Pulmonary artery endothelial cell (primary cell): ENCODE measurements around the gene CENPE. TPM values are rescaled to one million over a fixed set of nuclear protein-coding genes. Genes with fewer than 3 reads are reported as not detected.
"Not testable (repeated sequence)": the region's sequence is repeated elsewhere in the genome, so short reads cannot be mapped to it uniquely, and the experiment has no call there.

Source experiments
- DNase-seq: peaks from one replicate; pipeline ENCODE4 v3.0.0-alpha.2; 2011; ENCODE audit warnings: low read depth, low spot score
- total RNA-seq: library from RNA; depleted of rRNA; stranded (reverse); fragments of >200 nt; gene quantifications from 2 replicates; pipeline ENCODE4 v1.2.3, GENCODE V29; 2014

Gene CENPE, protein sequence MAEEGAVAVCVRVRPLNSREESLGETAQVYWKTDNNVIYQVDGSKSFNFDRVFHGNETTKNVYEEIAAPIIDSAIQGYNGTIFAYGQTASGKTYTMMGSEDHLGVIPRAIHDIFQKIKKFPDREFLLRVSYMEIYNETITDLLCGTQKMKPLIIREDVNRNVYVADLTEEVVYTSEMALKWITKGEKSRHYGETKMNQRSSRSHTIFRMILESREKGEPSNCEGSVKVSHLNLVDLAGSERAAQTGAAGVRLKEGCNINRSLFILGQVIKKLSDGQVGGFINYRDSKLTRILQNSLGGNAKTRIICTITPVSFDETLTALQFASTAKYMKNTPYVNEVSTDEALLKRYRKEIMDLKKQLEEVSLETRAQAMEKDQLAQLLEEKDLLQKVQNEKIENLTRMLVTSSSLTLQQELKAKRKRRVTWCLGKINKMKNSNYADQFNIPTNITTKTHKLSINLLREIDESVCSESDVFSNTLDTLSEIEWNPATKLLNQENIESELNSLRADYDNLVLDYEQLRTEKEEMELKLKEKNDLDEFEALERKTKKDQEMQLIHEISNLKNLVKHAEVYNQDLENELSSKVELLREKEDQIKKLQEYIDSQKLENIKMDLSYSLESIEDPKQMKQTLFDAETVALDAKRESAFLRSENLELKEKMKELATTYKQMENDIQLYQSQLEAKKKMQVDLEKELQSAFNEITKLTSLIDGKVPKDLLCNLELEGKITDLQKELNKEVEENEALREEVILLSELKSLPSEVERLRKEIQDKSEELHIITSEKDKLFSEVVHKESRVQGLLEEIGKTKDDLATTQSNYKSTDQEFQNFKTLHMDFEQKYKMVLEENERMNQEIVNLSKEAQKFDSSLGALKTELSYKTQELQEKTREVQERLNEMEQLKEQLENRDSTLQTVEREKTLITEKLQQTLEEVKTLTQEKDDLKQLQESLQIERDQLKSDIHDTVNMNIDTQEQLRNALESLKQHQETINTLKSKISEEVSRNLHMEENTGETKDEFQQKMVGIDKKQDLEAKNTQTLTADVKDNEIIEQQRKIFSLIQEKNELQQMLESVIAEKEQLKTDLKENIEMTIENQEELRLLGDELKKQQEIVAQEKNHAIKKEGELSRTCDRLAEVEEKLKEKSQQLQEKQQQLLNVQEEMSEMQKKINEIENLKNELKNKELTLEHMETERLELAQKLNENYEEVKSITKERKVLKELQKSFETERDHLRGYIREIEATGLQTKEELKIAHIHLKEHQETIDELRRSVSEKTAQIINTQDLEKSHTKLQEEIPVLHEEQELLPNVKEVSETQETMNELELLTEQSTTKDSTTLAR (N-terminal part only)
- 13.1 and 63.3 TPM in 2 replicates for total RNA-seq

DNA sequence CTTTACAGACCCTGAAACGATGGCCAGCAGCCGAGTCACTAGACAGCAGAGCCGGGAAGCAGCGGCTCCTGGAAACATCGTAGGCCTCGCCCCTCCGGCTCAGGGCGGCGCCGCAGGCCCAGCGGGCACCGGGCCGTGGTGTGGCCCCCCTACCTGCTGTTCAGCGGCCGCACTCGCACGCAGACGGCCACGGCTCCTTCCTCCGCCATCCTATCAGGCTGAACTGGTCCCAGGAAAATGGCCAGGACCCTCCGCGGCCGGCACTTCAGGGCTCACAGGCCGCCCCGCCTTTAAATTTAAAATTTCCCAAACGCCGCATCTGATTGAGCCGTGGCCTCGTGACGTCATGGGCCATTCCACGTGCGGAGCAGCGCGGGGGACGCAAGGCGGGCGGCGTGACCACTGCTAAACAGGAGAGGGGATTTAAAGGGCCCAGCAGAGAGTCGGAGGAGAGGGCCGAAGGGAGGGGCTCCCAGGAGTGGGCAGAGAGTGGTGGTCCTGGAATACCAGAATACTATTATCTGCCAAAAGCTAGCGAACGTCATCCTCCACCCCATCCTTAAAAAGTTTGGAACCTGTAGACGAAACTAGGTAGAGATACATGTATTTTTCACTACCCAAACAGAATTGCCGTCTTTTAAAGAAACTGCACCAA, at the start of gene CENPE:
Gene CENPE (minus strand): TSS at position 233 of the 655 bp plus-strand sequence. CDS start 24 bp downstream, at position 209.
- DNase-seq = peak; percentile 71

DNA sequence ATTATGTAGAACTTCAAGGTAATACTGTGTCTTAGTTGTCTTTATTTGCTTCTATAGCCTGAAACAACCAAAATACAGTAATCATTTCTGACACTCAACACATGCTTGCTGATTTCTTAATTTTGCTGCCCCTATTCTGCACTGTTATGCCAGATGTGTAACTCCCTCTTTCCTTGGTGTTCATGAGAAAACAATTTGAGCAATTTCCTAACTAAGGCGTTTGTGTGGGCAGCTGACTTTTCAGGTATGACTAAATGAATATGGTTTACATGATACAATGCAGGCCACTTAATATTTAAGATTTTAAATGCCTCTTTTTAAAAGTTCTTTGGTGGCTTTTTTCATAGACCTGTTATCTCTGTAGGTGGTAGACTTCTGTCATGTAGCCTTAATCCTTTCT, 46.1 kb upstream of the CENPE start:
- no peak for DNase-seq

DNA sequence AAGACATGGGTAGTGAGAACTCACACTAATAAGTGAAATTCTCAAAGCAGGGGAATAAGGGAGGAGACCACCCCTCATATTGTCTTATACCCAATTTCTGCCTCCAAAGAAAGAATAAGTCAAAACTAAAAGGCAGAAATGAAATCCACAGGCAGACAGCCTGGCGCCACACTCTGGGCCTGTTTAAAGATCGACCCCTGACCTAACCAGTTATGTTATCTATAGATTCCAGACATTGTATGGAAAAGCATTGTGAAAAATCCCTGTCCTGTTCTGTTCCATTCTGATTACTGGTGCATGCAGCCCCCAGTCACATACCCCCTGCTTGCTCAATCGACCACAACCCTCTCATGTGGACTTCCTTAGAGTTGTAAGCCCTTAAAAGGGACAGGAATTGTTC, 32.8 kb upstream of the CENPE start:
- DNase-seq = not testable (repeated sequence)

DNA sequence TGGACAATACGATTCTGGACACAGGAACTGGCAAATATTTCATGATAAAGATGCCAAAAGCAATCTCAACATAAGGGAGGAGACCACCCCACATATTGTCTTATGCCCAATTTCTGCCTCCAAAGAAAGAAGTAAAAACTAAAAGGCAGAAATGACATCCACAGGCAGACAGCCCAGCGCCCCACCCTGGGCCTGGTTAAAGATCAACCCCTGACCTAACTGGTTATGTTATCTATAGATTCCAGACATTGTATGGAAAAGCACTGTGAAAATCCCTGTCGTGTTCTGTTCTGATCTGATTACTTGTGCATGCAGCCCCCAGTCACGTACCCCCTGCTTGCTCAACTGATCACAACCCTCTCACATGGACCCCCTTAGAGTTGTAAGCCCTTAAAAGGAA, 25.4 kb upstream of the CENPE start:
- DNase-seq = not testable (repeated sequence)

DNA sequence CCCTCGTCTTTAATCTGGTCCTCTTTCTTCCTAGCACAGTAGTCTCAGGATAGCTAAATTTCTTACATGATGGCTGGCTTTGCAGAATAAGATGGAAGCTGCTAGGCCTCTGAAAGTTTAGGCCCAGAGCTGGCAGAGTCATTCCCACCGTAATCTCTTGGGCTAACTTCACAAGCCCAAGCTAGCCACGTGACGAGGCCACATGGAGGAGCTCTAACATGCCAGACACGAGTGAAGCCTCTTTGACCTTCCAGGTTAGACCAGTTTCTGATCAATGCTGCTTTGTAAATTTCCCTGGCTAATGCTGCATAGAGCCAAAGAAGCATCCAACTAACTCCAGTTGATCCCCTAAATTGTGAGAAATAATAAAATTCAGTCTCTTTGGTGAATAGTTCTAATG, 9.5 kb upstream of the CENPE start:
- no peak for DNase-seq

DNA sequence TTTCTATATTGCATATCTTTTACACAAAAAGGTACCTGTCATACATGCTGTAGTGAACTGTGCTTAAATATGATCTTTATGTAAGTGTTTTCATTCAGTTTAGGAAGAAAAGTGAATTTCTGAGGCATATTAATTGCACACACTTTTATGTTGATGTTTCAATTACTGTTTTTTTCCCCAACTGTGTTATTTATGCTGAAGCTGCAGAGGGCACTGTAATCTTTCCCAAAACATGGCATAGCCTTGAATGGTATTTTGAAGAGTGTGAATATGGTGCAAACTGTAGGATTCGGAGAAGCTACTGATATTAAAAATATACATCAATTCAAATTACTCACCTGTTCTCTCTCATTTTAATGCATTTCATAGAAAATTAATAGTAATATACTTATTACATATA, 6.0 kb upstream of the CENPE start:
- DNase-seq = no peak

DNA sequence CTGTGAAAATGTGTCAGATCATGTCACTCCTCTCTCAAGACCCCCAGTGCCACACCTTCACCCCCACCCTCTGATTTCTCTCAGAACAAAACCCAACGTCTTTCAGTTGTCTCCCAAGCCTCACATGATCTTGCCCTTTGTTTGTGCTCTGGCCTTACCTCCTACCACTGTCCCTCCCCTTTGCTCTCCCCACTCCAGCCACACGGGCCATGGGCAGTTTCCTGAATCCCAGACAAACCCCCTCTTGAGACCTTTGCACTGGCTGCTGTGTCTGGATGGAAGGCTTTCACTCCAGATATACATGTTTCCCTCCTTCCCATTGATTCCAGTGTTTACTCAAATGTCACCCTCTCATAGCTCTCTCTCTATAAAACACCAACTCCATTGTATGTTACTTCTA, 3.6 kb upstream of the CENPE start:
- DNase-seq = no peak

DNA sequence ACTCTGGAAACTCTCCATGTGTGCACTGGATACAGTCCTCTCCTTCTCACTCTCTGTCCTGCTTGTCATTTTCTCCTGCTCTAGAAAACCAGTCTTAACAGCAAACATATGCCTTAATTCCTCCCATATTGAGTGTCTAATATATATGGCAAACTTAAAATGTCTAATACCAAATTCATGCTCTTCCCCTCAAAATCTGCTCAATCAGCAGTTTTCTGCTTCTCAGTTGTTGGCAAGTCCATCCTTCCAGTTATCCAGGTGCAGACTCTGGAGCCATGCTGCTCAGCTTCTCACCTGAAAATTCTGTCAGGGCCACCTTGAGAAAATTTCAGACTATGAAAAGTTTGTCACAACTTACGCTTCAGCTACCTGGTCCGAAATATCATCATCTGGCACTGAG, 3.1 kb upstream of the CENPE start:
- DNase-seq = no peak

DNA sequence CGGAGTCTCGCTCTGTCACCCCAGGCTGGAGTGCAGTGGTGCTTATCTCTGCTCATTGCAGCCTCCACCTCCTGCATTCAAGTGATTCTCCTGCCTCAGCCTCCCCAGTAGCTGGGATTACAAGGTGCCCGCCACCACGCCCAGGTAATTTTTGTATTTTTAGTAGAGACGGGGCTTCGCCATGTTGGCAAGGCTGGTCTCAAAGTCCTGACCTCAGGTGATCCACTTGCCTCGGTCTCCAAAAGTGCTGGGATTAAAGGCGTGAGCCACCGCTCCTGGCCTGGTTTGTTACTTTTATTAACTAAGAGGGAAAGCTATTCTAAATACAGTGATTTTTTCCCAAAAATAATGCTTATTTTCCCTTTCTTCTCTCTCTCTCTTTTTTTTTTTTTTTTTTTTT, 866 bp upstream of the CENPE start:
- no peak for DNase-seq

DNA sequence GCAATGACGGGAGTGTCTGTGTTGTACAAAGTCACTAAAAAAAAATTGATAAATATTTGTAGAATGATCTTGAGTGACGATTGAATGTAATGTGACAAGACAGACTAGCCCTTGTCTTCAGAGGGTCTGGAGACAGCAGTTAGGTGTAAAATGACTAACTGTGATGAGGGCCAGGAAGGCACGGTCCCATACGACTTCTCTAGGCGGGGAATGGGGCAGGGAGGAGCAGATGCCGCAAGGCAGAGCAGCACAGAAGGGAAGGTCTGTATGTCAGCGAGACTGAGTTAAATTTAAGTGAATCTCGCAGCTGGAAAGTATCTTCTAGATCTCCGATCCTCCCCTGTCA, 405 bp downstream of the CENPE start:
- DNase-seq = no peak

DNA sequence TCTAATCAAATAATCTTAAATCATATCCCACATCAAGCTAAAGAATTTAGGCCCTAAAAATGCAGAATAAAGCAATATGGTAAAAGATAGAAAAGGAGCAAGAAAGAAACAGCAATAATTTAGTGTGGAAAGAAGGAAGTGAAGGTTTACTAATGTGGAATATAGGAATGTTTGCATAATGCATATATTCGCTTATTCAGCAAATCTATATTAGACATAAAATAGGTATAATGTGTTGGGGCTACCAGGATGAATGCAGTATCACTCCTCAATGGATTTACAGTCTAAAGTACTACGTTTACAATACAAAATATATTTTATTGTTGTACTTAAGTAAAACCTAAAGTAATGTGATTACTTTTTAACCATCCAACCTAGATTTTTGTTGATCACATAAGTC, 4.7 kb downstream of the CENPE start:
- DNase-seq = no peak

DNA sequence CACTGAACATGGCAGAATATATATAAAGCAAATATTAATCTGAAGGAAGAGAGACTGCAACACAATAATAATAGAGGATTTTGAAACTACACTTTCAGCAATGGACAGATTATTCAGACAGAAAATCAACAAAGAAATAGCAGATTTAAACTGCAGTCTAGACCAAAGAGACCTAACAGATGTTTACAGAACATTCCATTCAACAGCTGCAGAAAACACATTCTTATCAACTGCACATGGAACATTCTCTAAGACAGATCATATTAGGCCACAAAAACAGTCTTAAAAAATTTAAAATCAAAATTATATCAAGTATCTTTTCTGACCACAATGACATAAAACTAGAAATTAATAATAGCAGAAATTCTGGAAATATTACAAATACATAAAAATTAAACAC, 27.1 kb downstream of the CENPE start:
- no peak for DNase-seq

DNA sequence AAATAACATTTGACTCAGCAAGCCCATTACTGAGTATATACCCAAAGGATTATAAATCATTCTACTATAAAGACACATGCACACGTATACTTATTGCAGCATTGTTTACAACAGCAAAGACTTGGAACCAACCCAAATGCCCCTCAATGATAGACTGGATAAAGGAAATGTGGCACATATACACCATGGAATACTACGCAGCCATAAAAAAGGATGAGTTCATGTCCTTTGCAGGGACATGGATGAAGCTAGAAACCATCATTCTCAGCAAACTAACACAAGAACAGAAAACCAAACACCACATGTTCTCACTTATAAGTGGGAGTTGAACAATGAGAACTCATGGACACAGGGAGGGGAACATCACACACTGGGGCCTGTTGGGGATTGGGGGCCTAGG, 28.4 kb downstream of the CENPE start:
- DNase-seq = not testable (repeated sequence)

DNA sequence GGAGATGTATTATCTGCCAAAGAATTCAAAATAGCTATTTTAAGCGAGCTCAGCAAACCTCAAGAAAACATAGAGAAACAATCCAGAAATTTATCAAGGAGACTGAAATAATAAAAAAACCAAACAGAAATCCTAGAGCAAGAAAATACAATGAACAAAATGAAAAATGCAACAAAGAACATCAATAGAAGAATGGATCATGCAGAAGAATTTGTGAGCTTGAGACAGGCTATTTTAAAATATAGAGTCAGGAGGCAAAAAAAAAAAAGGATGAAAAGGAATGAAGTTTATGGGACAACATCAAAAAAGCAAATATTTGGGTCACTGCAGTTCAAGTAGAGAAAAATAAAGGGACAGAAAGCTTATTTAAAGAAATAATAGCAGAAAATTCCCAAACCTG, 29.1 kb downstream of the CENPE start:
- DNase-seq = no peak

DNA sequence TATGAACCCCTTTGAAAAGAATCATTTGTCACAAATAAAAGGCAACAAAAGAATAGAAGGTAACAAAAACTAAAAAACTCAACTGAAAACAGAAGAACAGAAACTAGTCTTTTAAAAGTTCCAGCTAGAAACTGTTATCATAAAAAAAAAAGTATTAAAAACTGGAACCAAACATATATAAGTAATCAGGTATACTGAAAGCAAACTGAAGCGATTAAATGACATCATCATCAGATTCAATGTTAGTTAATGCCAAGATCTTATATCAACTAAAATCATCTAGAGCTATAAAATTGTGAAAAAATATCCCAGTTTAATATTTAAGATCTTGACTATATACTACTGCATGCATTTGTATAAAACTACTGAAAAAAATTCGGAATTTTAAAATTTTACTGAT, 36.0 kb downstream of the CENPE start:
- DNase-seq = no peak

DNA sequence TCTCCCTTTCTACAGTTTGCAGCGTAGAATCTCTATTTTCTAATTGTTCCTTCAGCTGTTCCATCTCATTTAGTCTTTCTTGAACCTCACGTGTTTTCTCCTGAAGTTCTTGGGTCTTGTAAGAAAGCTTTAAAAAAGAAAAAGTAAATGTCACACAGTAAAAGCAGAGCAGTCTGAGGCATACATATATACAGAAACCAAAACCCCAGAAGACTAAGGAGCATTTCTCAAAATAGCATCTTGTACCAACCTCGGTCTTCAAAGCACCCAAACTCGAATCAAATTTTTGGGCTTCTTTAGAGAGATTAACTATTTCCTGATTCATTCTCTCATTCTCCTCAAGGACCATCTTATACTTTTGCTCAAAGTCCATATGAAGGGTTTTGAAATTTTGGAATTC, 39.4 kb downstream of the CENPE start:
- DNase-seq = no peak

DNA sequence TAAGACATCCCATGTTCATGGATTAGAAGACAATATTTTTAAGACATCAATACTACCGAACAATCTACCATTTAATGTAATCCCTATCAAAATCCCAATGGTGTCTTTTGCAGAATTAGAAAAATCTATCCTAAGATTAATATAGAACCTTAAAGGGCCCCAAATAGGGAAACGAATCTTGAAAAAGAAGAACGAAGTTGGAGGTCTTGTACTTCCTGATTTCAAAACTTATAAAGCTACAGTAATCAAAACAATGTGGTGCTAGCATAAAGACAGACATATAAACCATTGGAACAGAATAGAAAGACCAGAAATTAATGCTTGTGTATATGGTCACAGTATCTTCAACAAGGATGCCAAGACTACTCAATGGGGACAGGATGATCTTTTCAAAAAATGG, 42.0 kb downstream of the CENPE start:
- no peak for DNase-seq

DNA sequence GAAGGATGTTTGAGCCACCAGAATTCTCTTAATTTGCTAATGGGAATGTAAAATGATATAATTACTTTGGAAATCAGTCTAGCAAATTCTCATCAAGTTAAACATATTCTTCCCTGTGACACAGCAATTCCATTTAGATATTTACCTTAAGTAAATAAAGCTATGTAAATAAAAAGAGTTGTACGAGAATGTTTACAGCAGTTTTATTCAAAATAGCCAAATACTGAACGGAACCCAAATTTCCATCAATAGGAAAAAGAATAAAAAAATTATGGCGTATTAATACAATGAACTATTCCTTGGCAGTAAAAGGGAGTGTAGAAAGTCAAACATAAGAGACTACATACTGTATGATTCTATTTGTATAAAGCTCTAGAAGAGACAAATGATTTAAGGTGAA, 45.8 kb downstream of the CENPE start:
- DNase-seq = no peak

DNA sequence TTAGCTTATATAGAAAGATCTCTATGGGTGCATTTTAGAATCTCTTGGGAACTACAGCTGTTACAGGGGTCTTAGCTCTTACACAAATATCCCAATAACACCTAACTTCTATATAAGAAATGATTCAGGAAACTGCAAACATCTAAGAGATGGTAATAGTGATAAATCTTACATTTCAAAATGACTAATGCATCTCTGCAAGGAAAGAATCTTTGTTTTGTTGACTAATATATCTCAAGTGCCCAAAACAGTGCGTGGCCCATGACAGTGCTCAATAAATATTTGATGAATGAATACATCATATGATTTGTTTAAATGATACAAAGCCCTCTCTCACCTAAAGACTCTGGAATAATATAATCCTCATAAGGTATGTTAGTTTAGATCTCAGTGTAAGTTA, 47.5 kb downstream of the CENPE start:
- DNase-seq = no peak

DNA sequence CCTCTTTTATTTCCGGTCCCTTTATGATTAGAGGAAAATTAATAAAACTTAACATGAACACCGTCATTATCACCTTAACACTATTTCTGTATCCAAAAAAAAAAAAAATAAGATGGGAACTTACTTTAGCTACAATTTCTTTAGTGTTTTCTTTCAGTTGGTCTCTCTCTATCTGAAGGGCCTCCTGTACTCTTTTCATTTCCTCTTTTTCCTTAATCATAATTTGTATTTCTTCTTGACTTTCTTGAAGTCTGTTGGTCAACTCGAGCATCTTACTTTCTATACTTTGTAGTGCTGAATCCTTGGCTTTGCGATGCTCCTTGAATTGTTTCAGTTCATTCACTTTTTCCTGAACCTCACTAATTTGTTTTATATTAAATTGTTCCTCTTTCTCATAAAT, 53.2 kb downstream of the CENPE start:
- no peak for DNase-seq

DNA sequence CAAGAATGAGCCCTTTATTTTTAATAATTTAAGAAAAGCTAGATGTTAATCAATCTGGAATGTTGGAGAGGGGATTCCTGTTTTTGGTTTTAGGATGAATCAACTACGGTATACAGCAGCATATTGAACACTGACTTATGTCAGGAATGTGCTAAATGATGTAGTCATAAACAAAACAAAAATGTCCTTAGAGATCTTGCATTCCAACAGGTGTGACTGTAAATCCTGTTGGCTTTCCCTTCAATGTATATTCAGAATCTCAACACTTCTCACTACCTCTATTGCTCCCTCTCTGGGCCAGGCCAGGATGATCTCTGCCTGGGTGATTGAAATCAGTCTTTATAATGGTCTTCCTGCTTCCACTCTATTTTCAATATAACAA, 60.7 kb downstream of the CENPE start:
- DNase-seq = peak; percentile 37
